PC-3 (cell line): ENCODE results near the gene CDHR2. TPM values are rescaled to one million over a fixed set of nuclear protein-coding genes. Genes with fewer than 3 reads are reported as not detected.

Experiments used
- ATAC-seq: fragments of 200-7000 bp; cut with Tn5 transposase; 2 replicates; pipeline ENCODE4 v1.9.1; 2020; ENCODE audit warnings: mild to moderate bottlenecking, moderate library complexity
- BruUV-seq: library from RNA; stranded (reverse); fragments of 400-500 nt; replicated peaks from 2 replicates; lab custom pipeline; 2021; lab: Mats Ljungman, UMichigan
- CTCF ChIA-PET: fragments of 300-600 bp; sonication (Branson Sonifier 250); formaldehyde crosslinking; loops from one replicate; lab custom pipeline; 2022; ENCODE audit warnings: antibody characterized with exemption; lab: Charles Lee
- POLR2A ChIA-PET: fragments of 300-600 bp; sonication (Branson Sonifier 250); formaldehyde crosslinking; loops from one replicate; lab custom pipeline; 2022; ENCODE audit warnings: antibody characterized with exemption; ENCODE audit not compliant: unreplicated experiment; lab: Charles Lee
- DNase-seq: peaks from one replicate; pipeline ENCODE4 v3.0.0-alpha.2; 2015
- H2AFZ ChIP-seq: fragments of 300-600 bp; sonication (generic); 2 replicates; pipeline ENCODE4 v1.6.0; 2016; ENCODE audit warnings: antibody characterized with exemption, low read length
- H3F3A ChIP-seq: fragments of 300-600 bp; sonication (generic); one replicate; pipeline ENCODE4 v1.6.0; 2017; ENCODE audit warnings: antibody characterized with exemption, low read length, control low read depth, mild to moderate bottlenecking; ENCODE audit not compliant: unreplicated experiment
- H3K27ac ChIP-seq: fragments of 300-600 bp; sonication (generic); 2 replicates; pipeline ENCODE4 v1.5.1; 2016; ENCODE audit warnings: mild to moderate bottlenecking, low read length
- H3K27me3 ChIP-seq: fragments of 300-600 bp; sonication (generic); 2 replicates; pipeline ENCODE4 v1.6.1; 2016; ENCODE audit warnings: low read length, mixed read lengths
- H3K36me3 ChIP-seq: fragments of 300-600 bp; sonication (generic); 2 replicates; pipeline ENCODE4 v1.6.1; 2016; ENCODE audit warnings: low read depth, mixed run types, low read length, mixed read lengths
- H3K4me1 ChIP-seq: fragments of 300-600 bp; sonication (generic); 2 replicates; pipeline ENCODE4 v1.5.1; 2016; ENCODE audit warnings: low read length; ENCODE audit not compliant: insufficient read depth
- H3K4me2 ChIP-seq: fragments of 300-600 bp; sonication (generic); 2 replicates; pipeline ENCODE4 v1.6.0; 2016; ENCODE audit warnings: low read length
- H3K4me3 ChIP-seq: fragments of 300-600 bp; sonication (generic); 2 replicates; pipeline ENCODE4 v1.5.1; 2016; ENCODE audit warnings: mild to moderate bottlenecking, low read length, mixed read lengths
- H3K79me2 ChIP-seq: fragments of 300-600 bp; sonication (generic); 2 replicates; pipeline ENCODE4 v1.6.1; 2017; ENCODE audit warnings: low read length, mixed read lengths
- H3K9ac ChIP-seq: fragments of 300-600 bp; sonication (generic); 2 replicates; pipeline ENCODE4 v1.6.0; 2016; ENCODE audit warnings: mild to moderate bottlenecking, low read length
- H3K9me2 ChIP-seq: fragments of 300-600 bp; sonication (generic); replicated peaks from 2 replicates; pipeline ENCODE4 v1.6.1; 2016; ENCODE audit warnings: mixed run types, low read length, mixed read lengths
- H3K9me3 ChIP-seq: fragments of 300-600 bp; sonication (generic); 2 replicates; pipeline ENCODE4 v1.6.1; 2016; ENCODE audit warnings: low read length, mixed read lengths
- H4K20me1 ChIP-seq: fragments of 300-600 bp; sonication (generic); 2 replicates; pipeline ENCODE4 v1.6.1; 2016; ENCODE audit warnings: low read length, mixed read lengths
- CTCF ChIP-seq: fragments of 300-600 bp; sonication (generic); conservative IDR thresholded peaks from 2 replicates; pipeline ENCODE4 v1.5.1; 2017; ENCODE audit warnings: antibody characterized with exemption, low read depth, mild to moderate bottlenecking, low read length
- EZH2 ChIP-seq: fragments of 300-600 bp; sonication (generic); IDR thresholded peaks from one replicate; pipeline ENCODE4 v1.6.1; 2017; ENCODE audit warnings: antibody characterized with exemption, mild to moderate bottlenecking, low read length; ENCODE audit not compliant: unreplicated experiment
- EZH2phosphoT487 ChIP-seq: fragments of 300-600 bp; sonication (generic); IDR thresholded peaks from 2 replicates; pipeline ENCODE4 v1.6.1; 2018; ENCODE audit warnings: mild to moderate bottlenecking, antibody characterized with exemption, low read length, borderline replicate concordance
- intact Hi-C: fragments of 100-400 bp; cut with micrococcal nuclease; formaldehyde crosslinking; loops from 2 replicates; pipeline ENCODE4 v1.9.0; 2023
- total RNA-seq: library from RNA; depleted of rRNA; stranded (reverse); fragments of >200 nt; gene quantifications from 2 replicates; pipeline ENCODE4 v1.2.3, GENCODE V29; 2014

Gene CDHR2
- total RNA-seq, 1 experiment from 2014 or later = 0.07 TPM

- ChIA-PET CTCF (no interaction called here), POLR2A (no interaction called here)
- ATAC-seq = no peak
- Histone ChIP-seq H3K4me2 (no peak overlapping the region), H3K27me3 (no peaks in the 10 kb centered on the region), H3K4me3 (no peak overlapping the region), H3K27ac (no peak overlapping the region), H3K4me1 (no peaks in the 10 kb centered on the region), H3K36me3 (no peaks in the 10 kb centered on the region), H3K9me3 (no peaks in the 10 kb centered on the region), H3F3A (no peaks in the 10 kb centered on the region), H3K9ac (no peak overlapping the region), H3K9me2 (no peaks in the 10 kb centered on the region), H3K79me2 (no peaks in the 10 kb centered on the region), H4K20me1 (no peaks in the 10 kb centered on the region), H2AFZ (no peak overlapping the region)
- DNase-seq = no peak
- no TSS peak for BruUV-seq
- intact Hi-C loops = no loop called here
- TF ChIP-seq CTCF (no peak), EZH2phosphoT487 (no peak), EZH2 (no peak)
Measured at GRCh38 chr5:176565760-176566288, 16.7 kb downstream of the CDHR2 start.

- Histone ChIP-seq H4K20me1 (no peaks in the 10 kb centered on the region), H3K27ac (no peak overlapping the region), H3F3A (no peaks in the 10 kb centered on the region), H3K4me2 (no peak overlapping the region), H3K4me3 (no peak overlapping the region), H3K27me3 (no peaks in the 10 kb centered on the region), H3K4me1 (no peaks in the 10 kb centered on the region), H3K9ac (no peak overlapping the region), H3K79me2 (no peaks in the 10 kb centered on the region), H3K9me3 (no peaks in the 10 kb centered on the region), H3K36me3 (no peaks in the 10 kb centered on the region), H3K9me2 (no peaks in the 10 kb centered on the region), H2AFZ (no peak overlapping the region)
- DNase-seq (no peak), ATAC-seq (no peak)
- ChIA-PET CTCF (no interaction called here), POLR2A (no interaction called here)
- BruUV-seq = no TSS peak
- TF ChIP-seq CTCF = no peak
- no peak for TF ChIP-seq EZH2phosphoT487
- TF ChIP-seq EZH2 = no peak
- intact Hi-C loops = no loop called here
Measured at GRCh38 chr5:176568657-176569056, 19.5 kb downstream of the CDHR2 start.

- Histone ChIP-seq H4K20me1 (no peaks in the 10 kb centered on the region), H3K79me2 (no peaks in the 10 kb centered on the region), H3K4me2 (no peak overlapping the region), H3K4me3 (no peak overlapping the region), H3K4me1 (no peaks in the 10 kb centered on the region), H3F3A (no peaks in the 10 kb centered on the region), H3K9me3 (no peaks in the 10 kb centered on the region), H3K9ac (no peak overlapping the region), H3K9me2 (no peaks in the 10 kb centered on the region), H3K27me3 (no peaks in the 10 kb centered on the region), H2AFZ (no peak overlapping the region), H3K27ac (no peak overlapping the region), H3K36me3 (no peaks in the 10 kb centered on the region)
- ChIA-PET CTCF (interaction anchor here (0.9 to 2.1 kb wide), 4 partner anchors 27 to 841 kb away, joined by 3 to 15 read pairs (median 4); partner anchors contain the start of genes CLTB and RNF44), POLR2A (interaction anchor here (1.2 kb wide), 1 partner anchor 32 kb away, joined by 3 read pairs; the partner anchor contains the start of gene RNF44)
- intact Hi-C loops = loop anchor here (1.0 to 2.0 kb wide), 2 partner anchors 32 to 153 kb away; partner anchors contain the start of gene CLTB
- TF ChIP-seq EZH2phosphoT487 (no peak), CTCF (peak; percentile 43; the same call in 1 of the 2 replicates), EZH2 (no peak)
- peak; percentile 54; the same call in 1 of the 2 replicates for ATAC-seq
- peak; percentile 15 for DNase-seq
- no TSS peak for BruUV-seq
Measured at GRCh38 chr5:176570044-176570443, 20.9 kb downstream of the CDHR2 start.
